Measurements from ENCODE around the gene CACNA1B.

DNA sequence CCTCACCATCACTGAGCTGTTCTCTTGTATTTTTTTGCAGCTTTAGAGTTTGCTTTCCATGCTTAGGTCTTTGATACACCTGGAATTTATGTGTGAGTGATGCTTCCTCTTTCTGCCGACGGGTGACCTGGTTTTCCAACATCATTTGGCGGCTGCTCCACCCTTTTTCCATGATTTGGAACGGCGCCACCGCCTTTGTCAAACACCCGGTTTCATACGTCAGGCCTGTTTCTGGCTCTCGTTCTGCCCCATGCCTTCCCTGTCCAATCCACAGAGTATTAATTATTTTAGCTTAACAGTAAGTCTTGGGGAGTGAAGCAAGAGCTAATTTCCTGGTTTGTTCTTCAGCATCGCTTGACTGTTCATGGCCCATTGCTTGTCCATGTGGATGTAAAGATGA is 30.2 kb downstream of the CACNA1B start:
- TF ChIP-seq MYC (IDR thresholded peaks at IDR 0.05; ENCODE audit: borderline replicate concordance, low read length), result no peak
- no peak for TF ChIP-seq EHMT2 (IDR thresholded peaks at IDR 0.05; ENCODE audit: low read depth)
- TF ChIP-seq, protein P1, sequence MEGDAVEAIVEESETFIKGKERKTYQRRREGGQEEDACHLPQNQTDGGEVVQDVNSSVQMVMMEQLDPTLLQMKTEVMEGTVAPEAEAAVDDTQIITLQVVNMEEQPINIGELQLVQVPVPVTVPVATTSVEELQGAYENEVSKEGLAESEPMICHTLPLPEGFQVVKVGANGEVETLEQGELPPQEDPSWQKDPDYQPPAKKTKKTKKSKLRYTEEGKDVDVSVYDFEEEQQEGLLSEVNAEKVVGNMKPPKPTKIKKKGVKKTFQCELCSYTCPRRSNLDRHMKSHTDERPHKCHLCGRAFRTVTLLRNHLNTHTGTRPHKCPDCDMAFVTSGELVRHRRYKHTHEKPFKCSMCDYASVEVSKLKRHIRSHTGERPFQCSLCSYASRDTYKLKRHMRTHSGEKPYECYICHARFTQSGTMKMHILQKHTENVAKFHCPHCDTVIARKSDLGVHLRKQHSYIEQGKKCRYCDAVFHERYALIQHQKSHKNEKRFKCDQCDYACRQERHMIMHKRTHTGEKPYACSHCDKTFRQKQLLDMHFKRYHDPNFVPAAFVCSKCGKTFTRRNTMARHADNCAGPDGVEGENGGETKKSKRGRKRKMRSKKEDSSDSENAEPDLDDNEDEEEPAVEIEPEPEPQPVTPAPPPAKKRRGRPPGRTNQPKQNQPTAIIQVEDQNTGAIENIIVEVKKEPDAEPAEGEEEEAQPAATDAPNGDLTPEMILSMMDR (IDR thresholded peaks at IDR 0.05), result no peak
- no peak for TF ChIP-seq POLR2A (IDR thresholded peaks at IDR 0.05; ENCODE audit: low read length)
- no peak for TF ChIP-seq HDAC2 (IDR thresholded peaks at IDR 0.05)
- TF ChIP-seq CHD4 (IDR thresholded peaks at IDR 0.05; ENCODE audit: borderline replicate concordance), result no peak
